IMR-90 (cell line): ENCODE results near the gene TRIM2. TPM values are rescaled to one million over a fixed set of nuclear protein-coding genes. Genes with fewer than 3 reads are reported as not detected.

Experiments
- ATAC-seq: fragments of 200-7000 bp; cut with Tn5 transposase; 2 replicates; pipeline ENCODE4 v1.9.1; 2020; ENCODE audit warnings: low read depth, mild to moderate bottlenecking, moderate library complexity
- BruUV-seq: library from RNA; stranded (reverse); fragments of 400-500 nt; replicated peaks from 2 replicates; lab custom pipeline; 2021; lab: Mats Ljungman, UMichigan
- CTCF ChIA-PET: fragments of 300-600 bp; formaldehyde crosslinking; extraction: SDS; loops from one replicate; lab custom pipeline; 2021; ENCODE audit warnings: antibody characterized with exemption; lab: Yijun Ruan, JAX
- POLR2A ChIA-PET: fragments of 300-600 bp; sonication (Branson Sonifier 250); formaldehyde crosslinking; loops from one replicate; lab custom pipeline; 2022; ENCODE audit warnings: antibody characterized with exemption; ENCODE audit not compliant: unreplicated experiment; lab: Charles Lee
- DNase-seq: peaks from one replicate; pipeline ENCODE4 v3.0.0; 2013
- H2AFZ ChIP-seq: replicated peaks from 2 replicates; pipeline ENCODE3; 2013; ENCODE audit warnings: low read length, mild to moderate bottlenecking; ENCODE audit not compliant: poor library complexity
- H2AK5ac ChIP-seq: 2 replicates; pipeline ENCODE4 v1.6.1; 2013; ENCODE audit warnings: low read depth, low read length, inconsistent platforms
- H2AK9ac ChIP-seq: replicated peaks from 2 replicates; pipeline ENCODE3; 2013; ENCODE audit warnings: mild to moderate bottlenecking, low read depth, low read length, moderate library complexity; ENCODE audit not compliant: poor library complexity
- H2BK120ac ChIP-seq: 2 replicates; pipeline ENCODE4 v1.6.1; 2013; ENCODE audit warnings: low read depth, low read length, inconsistent platforms
- H2BK15ac ChIP-seq: 3 replicates; pipeline ENCODE4 v1.6.1; 2013; ENCODE audit warnings: low read depth, low read length, inconsistent platforms
- H2BK20ac ChIP-seq: 2 replicates; pipeline ENCODE4 v1.6.1; 2013; ENCODE audit warnings: low read depth, mild to moderate bottlenecking, inconsistent platforms, low read length, moderate library complexity
- H2BK5ac ChIP-seq: 2 replicates; pipeline ENCODE4 v1.6.1; 2013; ENCODE audit warnings: mild to moderate bottlenecking, low read depth, low read length, inconsistent platforms; ENCODE audit not compliant: poor library complexity, severe bottlenecking
- H3K14ac ChIP-seq: replicated peaks from 2 replicates; pipeline ENCODE4 v1.6.1; 2013; ENCODE audit warnings: low read depth, low read length, inconsistent platforms
- H3K18ac ChIP-seq: 2 replicates; pipeline ENCODE4 v1.6.1; 2013; ENCODE audit warnings: low read depth, low read length, control low read depth
- H3K23ac ChIP-seq: 2 replicates; pipeline ENCODE4 v1.6.1; 2013; ENCODE audit warnings: low read depth, low read length, inconsistent platforms
- H3K27ac ChIP-seq: 2 replicates; pipeline ENCODE4 v1.5.1; 2013; ENCODE audit warnings: mild to moderate bottlenecking, control low read depth, low read length; ENCODE audit not compliant: insufficient read depth
- H3K27me3 ChIP-seq: 2 replicates; pipeline ENCODE4 v1.6.1; 2013; ENCODE audit warnings: low read length; ENCODE audit not compliant: control insufficient read depth, insufficient read depth
- H3K36me3 ChIP-seq: 2 replicates; pipeline ENCODE4 v1.6.1; 2013; ENCODE audit warnings: low read length, mixed read lengths; ENCODE audit not compliant: control insufficient read depth, insufficient read depth
- H3K4ac ChIP-seq: 2 replicates; pipeline ENCODE4 v1.6.1; 2013; ENCODE audit warnings: low read depth, low read length, inconsistent platforms
- H3K4me1 ChIP-seq: 2 replicates; pipeline ENCODE4 v1.6.1; 2013; ENCODE audit warnings: low read length, mixed read lengths; ENCODE audit not compliant: control insufficient read depth, insufficient read depth
- H3K4me2 ChIP-seq: 2 replicates; pipeline ENCODE4 v1.6.1; 2013; ENCODE audit warnings: low read depth, mild to moderate bottlenecking, control low read depth, low read length, moderate library complexity
- H3K4me3 ChIP-seq: 2 replicates; pipeline ENCODE4 v1.5.1; 2013; ENCODE audit warnings: low read depth, mild to moderate bottlenecking, control low read depth, low read length, moderate library complexity; ENCODE audit not compliant: insufficient read depth
- H3K56ac ChIP-seq: 2 replicates; pipeline ENCODE4 v1.6.1; 2013; ENCODE audit warnings: low read length, inconsistent platforms; ENCODE audit not compliant: insufficient read depth; ENCODE audit errors: extremely low read depth
- H3K79me1 ChIP-seq, 2 experiments: 2 replicates each; pipeline ENCODE4 v1.6.1; 2013; ENCODE audit warnings: low read length in 2 of 2, inconsistent platforms in 1 of 2, low read depth in 1 of 2
- H3K9ac ChIP-seq: 2 replicates; pipeline ENCODE4 v1.6.1; 2013; ENCODE audit warnings: low read depth, low read length, control low read depth
- H3K9me1 ChIP-seq: 2 replicates; pipeline ENCODE4 v1.6.1; 2013; ENCODE audit warnings: low read length, inconsistent platforms; ENCODE audit not compliant: insufficient read depth
- H3K9me3 ChIP-seq: 2 replicates; pipeline ENCODE4 v1.6.1; 2013; ENCODE audit warnings: low read length; ENCODE audit not compliant: control insufficient read depth, insufficient read depth
- H4K20me1 ChIP-seq: 2 replicates; pipeline ENCODE4 v1.6.1; 2013; ENCODE audit warnings: low read length, inconsistent platforms; ENCODE audit not compliant: insufficient read depth
- H4K5ac ChIP-seq: 2 replicates; pipeline ENCODE4 v1.6.1; 2013; ENCODE audit warnings: mild to moderate bottlenecking, low read depth, low read length, control low read depth
- H4K8ac ChIP-seq, 2 experiments: 2 replicates each; pipeline ENCODE4 v1.6.1; 2013; ENCODE audit warnings: low read depth in 2 of 2, low read length in 2 of 2, control low read depth in 1 of 2, inconsistent platforms in 1 of 2
- H4K91ac ChIP-seq: 2 replicates; pipeline ENCODE4 v1.6.1; 2013; ENCODE audit warnings: low read depth, low read length, inconsistent platforms; ENCODE audit not compliant: insufficient read depth
- BHLHE40 ChIP-seq: fragments of 150-350 bp; IDR thresholded peaks from 2 replicates; pipeline ENCODE4 v1.6.1; 2016; ENCODE audit warnings: mild to moderate bottlenecking, low read depth, low read length
- CEBPB ChIP-seq: IDR thresholded peaks from 2 replicates; pipeline ENCODE4 v1.6.1; 2012; ENCODE audit warnings: low read depth, low read length, improper control_type of control experiment
- CHD1 ChIP-seq: IDR thresholded peaks from 2 replicates; pipeline ENCODE4 v1.6.1; 2012; ENCODE audit warnings: low read depth, low read length, improper control_type of control experiment
- FOS ChIP-seq: fragments of 150-350 bp; IDR thresholded peaks from 2 replicates; pipeline ENCODE4 v1.6.1; 2016; ENCODE audit warnings: low read depth, low read length
- MAFK ChIP-seq: IDR thresholded peaks from 2 replicates; pipeline ENCODE4 v1.6.1; 2012; ENCODE audit warnings: low read depth, low read length, improper control_type of control experiment
- MAZ ChIP-seq: IDR thresholded peaks from 2 replicates; pipeline ENCODE4 v1.6.1; 2012; ENCODE audit warnings: low read depth, mild to moderate bottlenecking, low read length, improper control_type of control experiment, moderate library complexity, borderline replicate concordance
- MXI1 ChIP-seq: IDR thresholded peaks from 2 replicates; pipeline ENCODE4 v1.6.1; 2012; ENCODE audit warnings: low read depth, mild to moderate bottlenecking, low read length, moderate library complexity, borderline replicate concordance
- NFE2L2 ChIP-seq: fragments of 150-350 bp; IDR thresholded peaks from 2 replicates; pipeline ENCODE4 v1.6.1; 2016; ENCODE audit warnings: low read depth, mild to moderate bottlenecking, low read length
- POLR2A ChIP-seq: IDR thresholded peaks from 2 replicates; pipeline ENCODE4 v1.6.1; 2012; ENCODE audit warnings: mild to moderate bottlenecking, low read depth, low read length
- RAD21 ChIP-seq: IDR thresholded peaks from 2 replicates; pipeline ENCODE4 v1.6.1; 2012; ENCODE audit warnings: low read length, improper control_type of control experiment
- RCOR1 ChIP-seq: IDR thresholded peaks from 2 replicates; pipeline ENCODE4 v1.6.1; 2012; ENCODE audit warnings: mild to moderate bottlenecking, low read length, improper control_type of control experiment; ENCODE audit not compliant: insufficient replicate concordance
- RFX5 ChIP-seq: IDR thresholded peaks from 2 replicates; pipeline ENCODE4 v1.8.0; 2012; ENCODE audit warnings: low read depth, mild to moderate bottlenecking, low read length, moderate library complexity
- SMC3 ChIP-seq: fragments of 150-350 bp; IDR thresholded peaks from 2 replicates; pipeline ENCODE4 v1.6.1; 2016; ENCODE audit warnings: low read depth, mild to moderate bottlenecking, antibody characterized with exemption, low read length, moderate library complexity
- WGBS, 2 experiments: methylation state at CpG; one replicate each; pipeline versions ENCODE4 v1.1.5 to v1.1.7; 2013; ENCODE audit warnings: missing lambda C conversion rate in 2 of 2; ENCODE audit not compliant: insufficient read length in 1 of 2; ENCODE audit errors: extremely low coverage in 2 of 2; 5-methylcytosine and 5-hydroxymethylcytosine counted together
- dilution Hi-C: fragments of 300-500 bp; cut with HindIII; formaldehyde crosslinking; loops from one replicate; pipeline ENCODE4 v1.14.3; 2018; ENCODE audit warnings: low sequenced_read_pairs; ENCODE audit not compliant: unreplicated experiment
- in situ Hi-C: fragments of 300-500 bp; cut with MboI; formaldehyde crosslinking; loops from 3 replicates; pipeline ENCODE4 v1.14.3; 2019; ENCODE audit warnings: low sequenced_read_pairs, inconsistent platforms, mixed read lengths
- intact Hi-C: fragments of 100-400 bp; cut with micrococcal nuclease; formaldehyde crosslinking; loops from 2 replicates; pipeline ENCODE4 v1.10.0; 2022
- polyA plus RNA-seq, 3 experiments: library from polyadenylated mRNA; depleted of rRNA; stranded (reverse); fragments of >200 nt; gene quantifications; 2 replicates each; pipeline ENCODE4 v1.2.3, GENCODE V29; 2012; ENCODE audit warnings: low replicate concordance in 1 of 3
- total RNA-seq: library from RNA; depleted of rRNA; stranded (reverse); fragments of >200 nt; gene quantifications from 2 replicates; pipeline ENCODE4 v1.2.3, GENCODE V29; 2012
- TF ChIP-seq, protein P1 (sequence below): fragments of 150-350 bp; IDR thresholded peaks from 2 replicates; pipeline ENCODE4 v1.6.1; 2016; ENCODE audit warnings: low read depth, mild to moderate bottlenecking, low read length, moderate library complexity, borderline replicate concordance
- TF ChIP-seq, protein P2 (sequence below): fragments of 150-350 bp; IDR thresholded peaks from 2 replicates; pipeline ENCODE4 v1.6.1; 2017; ENCODE audit warnings: mild to moderate bottlenecking, antibody characterized with exemption, low read length, low read depth
- TF ChIP-seq, protein P3 (sequence below): conservative IDR thresholded peaks from 2 replicates; pipeline ENCODE4 v1.5.1; 2012; ENCODE audit warnings: mild to moderate bottlenecking, low read depth, low read length, improper control_type of control experiment

TRIM2 gene
- total and polyA plus RNA-seq, 2 of the 4 experiments (the other 2 are of a cell fraction), result 16.0 to 64.2 TPM

DNA sequence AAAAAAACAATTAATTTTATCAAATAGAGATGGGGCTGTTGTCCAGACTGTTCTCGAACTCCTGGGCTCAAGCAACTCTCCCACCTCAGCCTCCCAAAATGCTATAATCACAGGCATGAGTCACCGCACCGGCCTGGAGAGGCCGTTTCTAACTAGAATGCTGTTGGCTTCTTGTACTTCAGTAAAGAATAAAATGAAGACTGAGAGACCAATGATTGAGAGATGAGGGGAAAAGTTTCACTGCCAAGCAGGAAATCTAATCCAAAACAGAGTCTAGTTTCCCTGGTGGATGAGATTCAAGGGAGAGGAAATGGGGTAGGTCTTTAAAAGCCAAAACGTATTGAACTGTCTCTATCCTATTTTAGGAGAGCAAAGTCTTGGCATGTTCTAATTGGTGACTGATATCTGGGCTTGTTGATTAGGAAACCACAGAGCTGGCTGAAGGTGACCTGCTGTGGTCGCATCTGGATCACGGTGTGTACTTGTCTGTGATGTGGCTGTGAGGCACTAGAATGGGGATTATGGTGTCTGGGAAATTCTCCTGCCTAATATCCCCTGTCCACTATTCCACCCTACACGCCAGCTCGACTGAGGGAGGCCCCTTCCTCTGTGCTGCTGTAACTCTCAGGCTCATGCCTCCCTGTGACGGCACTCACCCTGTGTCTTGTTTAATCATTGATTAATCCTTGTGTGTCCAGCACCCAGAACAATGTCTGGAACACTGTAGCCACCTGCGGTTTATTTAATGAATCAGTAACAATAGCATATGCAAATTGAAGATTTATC, 15.0 kb upstream of the TRIM2 start:
- TF ChIP-seq MAFK (no peak), RFX5 (no peak), POLR2A (no peak), NFE2L2 (no peak), CHD1 (no peak), CEBPB (no peak), MAZ (no peak), SMC3 (no peak), RCOR1 (no peak), BHLHE40 (no peak), RAD21 (no peak), MXI1 (no peak), FOS (no peak)
- TF ChIP-seq, protein P1, sequence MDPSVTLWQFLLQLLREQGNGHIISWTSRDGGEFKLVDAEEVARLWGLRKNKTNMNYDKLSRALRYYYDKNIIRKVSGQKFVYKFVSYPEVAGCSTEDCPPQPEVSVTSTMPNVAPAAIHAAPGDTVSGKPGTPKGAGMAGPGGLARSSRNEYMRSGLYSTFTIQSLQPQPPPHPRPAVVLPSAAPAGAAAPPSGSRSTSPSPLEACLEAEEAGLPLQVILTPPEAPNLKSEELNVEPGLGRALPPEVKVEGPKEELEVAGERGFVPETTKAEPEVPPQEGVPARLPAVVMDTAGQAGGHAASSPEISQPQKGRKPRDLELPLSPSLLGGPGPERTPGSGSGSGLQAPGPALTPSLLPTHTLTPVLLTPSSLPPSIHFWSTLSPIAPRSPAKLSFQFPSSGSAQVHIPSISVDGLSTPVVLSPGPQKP, result no peak
- TF ChIP-seq, protein P2, sequence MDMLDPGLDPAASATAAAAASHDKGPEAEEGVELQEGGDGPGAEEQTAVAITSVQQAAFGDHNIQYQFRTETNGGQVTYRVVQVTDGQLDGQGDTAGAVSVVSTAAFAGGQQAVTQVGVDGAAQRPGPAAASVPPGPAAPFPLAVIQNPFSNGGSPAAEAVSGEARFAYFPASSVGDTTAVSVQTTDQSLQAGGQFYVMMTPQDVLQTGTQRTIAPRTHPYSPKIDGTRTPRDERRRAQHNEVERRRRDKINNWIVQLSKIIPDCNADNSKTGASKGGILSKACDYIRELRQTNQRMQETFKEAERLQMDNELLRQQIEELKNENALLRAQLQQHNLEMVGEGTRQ, result no peak
- TF ChIP-seq, protein P3, sequence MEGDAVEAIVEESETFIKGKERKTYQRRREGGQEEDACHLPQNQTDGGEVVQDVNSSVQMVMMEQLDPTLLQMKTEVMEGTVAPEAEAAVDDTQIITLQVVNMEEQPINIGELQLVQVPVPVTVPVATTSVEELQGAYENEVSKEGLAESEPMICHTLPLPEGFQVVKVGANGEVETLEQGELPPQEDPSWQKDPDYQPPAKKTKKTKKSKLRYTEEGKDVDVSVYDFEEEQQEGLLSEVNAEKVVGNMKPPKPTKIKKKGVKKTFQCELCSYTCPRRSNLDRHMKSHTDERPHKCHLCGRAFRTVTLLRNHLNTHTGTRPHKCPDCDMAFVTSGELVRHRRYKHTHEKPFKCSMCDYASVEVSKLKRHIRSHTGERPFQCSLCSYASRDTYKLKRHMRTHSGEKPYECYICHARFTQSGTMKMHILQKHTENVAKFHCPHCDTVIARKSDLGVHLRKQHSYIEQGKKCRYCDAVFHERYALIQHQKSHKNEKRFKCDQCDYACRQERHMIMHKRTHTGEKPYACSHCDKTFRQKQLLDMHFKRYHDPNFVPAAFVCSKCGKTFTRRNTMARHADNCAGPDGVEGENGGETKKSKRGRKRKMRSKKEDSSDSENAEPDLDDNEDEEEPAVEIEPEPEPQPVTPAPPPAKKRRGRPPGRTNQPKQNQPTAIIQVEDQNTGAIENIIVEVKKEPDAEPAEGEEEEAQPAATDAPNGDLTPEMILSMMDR, result no peak
- DNase-seq, result peak; percentile 21

More for the DNA sequence above, 15.0 kb upstream of the TRIM2 start:
- H2BK20ac ChIP-seq, result no peak overlapping the region
- H2BK5ac ChIP-seq, result no peak overlapping the region
- H3K9ac ChIP-seq, result no peak overlapping the region
- H2AK9ac ChIP-seq, result no peak overlapping the region
- ATAC-seq, result no peak
- H3K27ac ChIP-seq, result no peak overlapping the region
- no peak overlapping the region for H3K4me2 ChIP-seq
- intact Hi-C loops (no loop called here), in situ Hi-C loops (no loop called here), dilution Hi-C loops (no loop called here)
- no peaks in the 10 kb centered on the region for H3K79me1 ChIP-seq
- no peak overlapping the region for H4K91ac ChIP-seq
- BruUV-seq, result no TSS peak
- no peaks in the 10 kb centered on the region for H4K20me1 ChIP-seq
- no peaks in the 10 kb centered on the region for H3K9me3 ChIP-seq
- H3K4me1 ChIP-seq, result no peaks in the 10 kb centered on the region; the same call in 1 of the 2 replicates
- no peak overlapping the region for H3K23ac ChIP-seq
- ChIA-PET CTCF (no interaction called here), POLR2A (no interaction called here)
- no peak overlapping the region for H4K5ac ChIP-seq
- H3K4ac ChIP-seq, result no peak overlapping the region
- H3K14ac ChIP-seq, result no peak overlapping the region
- WGBS, 2 experiments, result 80% methylated on average over 3 of the region's 11 CpGs; no CpG with 5 or more reads in 1 of the 2 experiments
- no peak overlapping the region for H3K56ac ChIP-seq
- H2BK120ac ChIP-seq, result no peak overlapping the region
- H3K18ac ChIP-seq, result no peak overlapping the region
- no peak overlapping the region for H3K4me3 ChIP-seq
- H2AK5ac ChIP-seq, result no peak overlapping the region
- peak overlapping the region; percentile 26 for H2AFZ ChIP-seq
- no peak overlapping the region for H2BK15ac ChIP-seq
- H3K36me3 ChIP-seq, result no peaks in the 10 kb centered on the region
- H4K8ac ChIP-seq, result no peak overlapping the region
- H3K27me3 ChIP-seq, result no peaks in the 10 kb centered on the region
- H3K9me1 ChIP-seq, result no peaks in the 10 kb centered on the region
